ENCODE measurements around the gene HIRA. TPM values are rescaled to one million over a fixed set of nuclear protein-coding genes. Genes with fewer than 3 reads are reported as not detected.

The HIRA gene
- total RNA-seq, 1 donor from 2014 or later, result 36.0 TPM

- Mint-ChIP-seq H3K9me3 (ENCODE audit: unreplicated experiment) (no peaks in the 10 kb centered on the region), H3K4me3 (ENCODE audit: unreplicated experiment) (no peak overlapping the region), H3K27ac (ENCODE audit: unreplicated experiment) (no peak overlapping the region), H3K4me1 (ENCODE audit: unreplicated experiment) (no peaks in the 10 kb centered on the region), H3K36me3 (ENCODE audit: low read depth, unreplicated experiment) (peaks cover 29% of the 10 kb centered on the region), H3K27me3 (ENCODE audit: unreplicated experiment) (no peaks in the 10 kb centered on the region)
- no peak for DNase-seq (ENCODE audit: low spot score)
- TF ChIP-seq CTCF (IDR thresholded peaks at IDR 0.05; ENCODE audit: unreplicated experiment), result no peak
These were observed 44.0 kb downstream of the HIRA start for GRCh38 chr22:19387575-19387974.

GRCh38 chr22:19387038-19387437 is 44.5 kb downstream of the HIRA start:
- no peaks in the 10 kb centered on the region for H3K4me1 Mint-ChIP-seq (ENCODE audit: unreplicated experiment)

GRCh38 chr22:19386248-19386647 is 45.3 kb downstream of the HIRA start:
- Mint-ChIP-seq H3K27ac (ENCODE audit: unreplicated experiment) (no peak overlapping the region), H3K4me3 (ENCODE audit: unreplicated experiment) (no peak overlapping the region), H3K27me3 (ENCODE audit: unreplicated experiment) (no peaks in the 10 kb centered on the region), H3K36me3 (ENCODE audit: low read depth, unreplicated experiment) (peaks cover 37% of the 10 kb centered on the region), H3K9me3 (ENCODE audit: unreplicated experiment) (no peaks in the 10 kb centered on the region), H3K4me1 (ENCODE audit: unreplicated experiment) (no peaks in the 10 kb centered on the region)
- TF ChIP-seq CTCF (IDR thresholded peaks at IDR 0.05; ENCODE audit: unreplicated experiment), result no peak
- DNase-seq (ENCODE audit: low spot score), result no peak

More at GRCh38 chr22:19387038-19387437, 44.5 kb downstream of the HIRA start:
- DNase-seq (ENCODE audit: low spot score), result no peak
- no peak overlapping the region for H3K27ac Mint-ChIP-seq (ENCODE audit: unreplicated experiment)
- H3K9me3 Mint-ChIP-seq (ENCODE audit: unreplicated experiment), result no peaks in the 10 kb centered on the region
- peaks cover 33% of the 10 kb centered on the region for H3K36me3 Mint-ChIP-seq (ENCODE audit: low read depth, unreplicated experiment)
- no peak overlapping the region for H3K4me3 Mint-ChIP-seq (ENCODE audit: unreplicated experiment)
- no peak for TF ChIP-seq CTCF (IDR thresholded peaks at IDR 0.05; ENCODE audit: unreplicated experiment)
- H3K27me3 Mint-ChIP-seq (ENCODE audit: unreplicated experiment), result no peaks in the 10 kb centered on the region

GRCh38 chr22:19385221-19385906 is 46.2 kb downstream of the HIRA start:
- no peak for TF ChIP-seq CTCF (IDR thresholded peaks at IDR 0.05; ENCODE audit: unreplicated experiment)
- Mint-ChIP-seq H3K4me3 (ENCODE audit: unreplicated experiment) (no peak overlapping the region), H3K36me3 (ENCODE audit: low read depth, unreplicated experiment) (peaks cover 32% of the 10 kb centered on the region), H3K9me3 (ENCODE audit: unreplicated experiment) (no peaks in the 10 kb centered on the region), H3K27me3 (ENCODE audit: unreplicated experiment) (no peaks in the 10 kb centered on the region), H3K27ac (ENCODE audit: unreplicated experiment) (no peak overlapping the region), H3K4me1 (ENCODE audit: unreplicated experiment) (no peaks in the 10 kb centered on the region)
- no peak for DNase-seq (ENCODE audit: low spot score)

- no peak for DNase-seq (ENCODE audit: low spot score)
- Mint-ChIP-seq H3K27ac (ENCODE audit: unreplicated experiment) (no peak overlapping the region), H3K4me3 (ENCODE audit: unreplicated experiment) (no peak overlapping the region), H3K27me3 (ENCODE audit: unreplicated experiment) (no peaks in the 10 kb centered on the region), H3K4me1 (ENCODE audit: unreplicated experiment) (no peaks in the 10 kb centered on the region), H3K36me3 (ENCODE audit: low read depth, unreplicated experiment) (peaks cover 25% of the 10 kb centered on the region), H3K9me3 (ENCODE audit: unreplicated experiment) (no peaks in the 10 kb centered on the region)
- TF ChIP-seq CTCF (IDR thresholded peaks at IDR 0.05; ENCODE audit: unreplicated experiment), result no peak
These were observed 48.2 kb downstream of the HIRA start for GRCh38 chr22:19383292-19383691.
